Measurements from ENCODE around the gene RXFP1. TPM values are rescaled to one million over a fixed set of nuclear protein-coding genes. Genes with fewer than 3 reads are reported as not detected.

Gene RXFP1
- total RNA-seq, 3 donors from 2014 or later (not counting 1 experiment from before 2014, with no cell fraction given): not detected

Other genes starting within 250 kb of the RXFP1 start
- gene C4orf46, start 150.0 kb downstream of the RXFP1 start, total RNA-seq: 10 to 100 TPM in 2 of 3 donors, 1 to 10 TPM in 1; 9.7 to 15.3 (median 12.8) TPM
- gene ETFDH, start 150.4 kb downstream of the RXFP1 start, total RNA-seq: 10 to 100 TPM; 20.3 to 36.7 (median 22.2) TPM
- 10 to 100 TPM; 21.5 to 30.7 (median 21.8) TPM for gene PPID, start 201.5 kb downstream of the RXFP1 start, total RNA-seq
- 10 to 100 TPM; 19.4 to 22.6 (median 21.8) TPM for gene FNIP2, start 247.1 kb downstream of the RXFP1 start, total RNA-seq